ENCODE data around the gene PERCC1.

DNA sequence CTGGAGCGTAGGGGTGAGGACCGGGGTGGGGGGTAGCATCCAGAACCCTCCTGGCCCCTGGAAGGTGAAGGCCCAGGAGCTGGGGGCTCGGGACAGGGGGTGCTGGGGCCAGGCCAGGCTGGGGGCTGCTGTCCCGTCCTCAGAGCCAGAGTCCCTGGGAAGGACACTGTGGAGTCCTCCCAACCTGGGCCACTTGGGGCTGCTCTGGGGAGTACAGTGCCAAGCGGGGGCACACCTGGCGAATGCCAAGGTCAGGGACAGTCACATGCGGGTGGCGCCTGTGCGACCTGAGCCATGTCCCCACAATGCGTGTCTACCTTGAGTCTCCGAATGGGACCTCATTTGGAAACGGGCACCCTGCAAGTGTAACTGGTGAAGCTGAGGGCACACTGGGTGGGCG lies 1.2 kb upstream of the PERCC1 start:
- TF ChIP-seq POLR2A (IDR thresholded peaks at IDR 0.05; ENCODE audit: low read length): no peak
- TF ChIP-seq GATA1 (IDR thresholded peaks at IDR 0.05; ENCODE audit: low read depth, low read length): no peak
